B cell (primary cell): ENCODE measurements around the gene ZBTB47. TPM values are rescaled to one million over a fixed set of nuclear protein-coding genes. Genes with fewer than 3 reads are reported as not detected.
A peak's percentile ranks its signal among the peaks of the same experiment; 100 is the strongest.

Experiments
- ATAC-seq: fragments of 200-7000 bp; cut with Tn5 transposase; one replicate; pipeline ENCODE4 v1.10.0; 2021; ENCODE audit warnings: low read depth, mild to moderate bottlenecking, moderate number of reproducible peaks, moderate library complexity
- CTCF ChIA-PET: fragments of 350-600 bp; sonication (Branson Sonifier 250); formaldehyde crosslinking; loops from one replicate; lab custom pipeline; 2021; ENCODE audit warnings: antibody characterized with exemption, inconsistent platforms; lab: Charles Lee
- POLR2A ChIA-PET: fragments of 350-600 bp; sonication (Branson Sonifier 250); formaldehyde crosslinking; loops from one replicate; lab custom pipeline; 2021; ENCODE audit warnings: antibody characterized with exemption; lab: Charles Lee
- DNase-seq: peaks from one replicate; pipeline ENCODE4 v3.0.0; 2013
- H2AFZ ChIP-seq: 2 replicates; pipeline ENCODE4 v1.6.1; 2012; ENCODE audit warnings: mild to moderate bottlenecking, low read depth, low read length; ENCODE audit not compliant: insufficient read depth, poor library complexity, severe bottlenecking
- H3K27ac ChIP-seq, 2 donors: 1 replicate in 1 of 2; 2 replicates in 1 of 2; pipeline ENCODE4 v1.5.1; 2012 to 2013; ENCODE audit warnings: low read length in 2 of 2, mild to moderate bottlenecking in 2 of 2, moderate library complexity in 1 of 2
- H3K27me3 ChIP-seq, 4 experiments: fragments of 200-600 bp in 1 of 4; sonication (generic) in 1 of 4; replicated peaks in 1 of 4; 1 replicate in 2 of 4; 2 replicates in 2 of 4; pipeline versions ENCODE4 v1.6.1 to v1.7.0; 2013 to 2016; ENCODE audit warnings: low read length in 3 of 4, mild to moderate bottlenecking in 2 of 4, mixed read lengths in 1 of 4, moderate library complexity in 1 of 4; ENCODE audit not compliant: insufficient read depth in 4 of 4, control insufficient read depth in 3 of 4; ENCODE audit errors: control extremely low read depth in 1 of 4
- H3K36me3 ChIP-seq, 2 experiments: replicated peaks in 1 of 2; 1 replicate in 1 of 2; 2 replicates in 1 of 2; pipeline versions ENCODE4 v1.6.1 to v1.7.1; 2013; ENCODE audit warnings: low read length in 1 of 2; ENCODE audit not compliant: insufficient read depth in 2 of 2, control insufficient read depth in 1 of 2; ENCODE audit errors: control extremely low read depth in 1 of 2, extremely low read depth in 1 of 2
- H3K4me1 ChIP-seq, 2 donors: fragments of 200-600 bp in 1 of 2; sonication (generic) in 1 of 2; 1 replicate in 1 of 2; 2 replicates in 1 of 2; pipeline versions ENCODE4 v1.5.1 to v1.6.1; 2013 to 2017; ENCODE audit warnings: low read length in 2 of 2; ENCODE audit not compliant: control insufficient read depth in 2 of 2, insufficient read depth in 2 of 2
- H3K4me2 ChIP-seq: replicated peaks from 2 replicates; pipeline ENCODE3; 2012; ENCODE audit warnings: mild to moderate bottlenecking, low read depth, low read length; ENCODE audit not compliant: poor library complexity, severe bottlenecking
- H3K4me3 ChIP-seq, 5 experiments: fragments of 200-600 bp in 1 of 5; sonication (generic) in 1 of 5; 1 replicate in 3 of 5; 2 replicates in 2 of 5; pipeline versions ENCODE4 v1.5.1 to v1.7.0; 2011 to 2016; ENCODE audit warnings: low read length in 4 of 5, mild to moderate bottlenecking in 4 of 5, low read depth in 2 of 5, control low read depth in 1 of 5, moderate library complexity in 1 of 5; ENCODE audit not compliant: insufficient read depth in 1 of 5; ENCODE audit errors: control extremely low read depth in 1 of 5, extremely low read depth in 1 of 5
- H3K79me2 ChIP-seq: fragments of 200-600 bp; sonication (generic); one replicate; pipeline ENCODE4 v1.6.0; 2016; ENCODE audit warnings: low read length; ENCODE audit not compliant: control insufficient read depth, insufficient read depth
- H3K9ac ChIP-seq: fragments of 200-600 bp; sonication (generic); 2 replicates; pipeline ENCODE4 v1.6.1; 2017; ENCODE audit warnings: mild to moderate bottlenecking, low read length, moderate library complexity
- H3K9me3 ChIP-seq, 3 donors: one replicate each; pipeline versions ENCODE4 v1.6.1 to v1.7.1; 2013; ENCODE audit warnings: low read length in 2 of 3; ENCODE audit not compliant: control insufficient read depth in 2 of 3, insufficient read depth in 1 of 3; ENCODE audit errors: control extremely low read depth in 1 of 3
- H4K20me1 ChIP-seq: 2 replicates; pipeline ENCODE4 v1.6.0; 2012; ENCODE audit warnings: mild to moderate bottlenecking, low read length; ENCODE audit not compliant: insufficient read depth, control insufficient read depth, poor library complexity, severe bottlenecking
- H3K27ac Mint-ChIP-seq: one replicate; pipeline ENCODE4 v1.8.0; 2021; ENCODE audit warnings: mixed read lengths
- H3K27me3 Mint-ChIP-seq: one replicate; pipeline ENCODE4 v1.8.0; 2021; ENCODE audit warnings: mixed read lengths
- H3K4me1 Mint-ChIP-seq: one replicate; pipeline ENCODE4 v1.8.0; 2021; ENCODE audit warnings: mixed read lengths
- H3K4me3 Mint-ChIP-seq: one replicate; pipeline ENCODE4 v1.8.0; 2021; ENCODE audit warnings: mixed read lengths
- H3K9me3 Mint-ChIP-seq: one replicate; pipeline ENCODE4 v1.8.0; 2022; ENCODE audit warnings: mixed read lengths; ENCODE audit not compliant: insufficient read depth
- CTCF ChIP-seq: fragments of 200-600 bp; IDR thresholded peaks from one replicate; pipeline ENCODE4 v1.8.0; 2022; ENCODE audit warnings: antibody characterized with exemption, mild to moderate bottlenecking
- EZH2 ChIP-seq: IDR thresholded peaks from 2 replicates; pipeline ENCODE4 v1.6.1; 2012; ENCODE audit warnings: borderline replicate concordance, low read depth, mild to moderate bottlenecking, moderate library complexity, low read length; ENCODE audit not compliant: insufficient read depth, poor library complexity, severe bottlenecking
- WGBS: methylation state at CpG from one replicate; pipeline ENCODE4 v1.1.5; 2013; ENCODE audit warnings: missing lambda C conversion rate; ENCODE audit not compliant: insufficient coverage; 5-methylcytosine and 5-hydroxymethylcytosine counted together
- intact Hi-C: fragments of 100-400 bp; cut with micrococcal nuclease; formaldehyde crosslinking; loops from one replicate; pipeline ENCODE4 v1.10.0; 2022
- polyA plus RNA-seq: library from polyadenylated mRNA; depleted of rRNA; stranded (reverse); fragments of >200 nt; gene quantifications from 2 replicates; pipeline ENCODE4 v1.2.3, GENCODE V29; 2012
- total RNA-seq, 2 donors: library from RNA; stranded (reverse); fragments of 120-200 nt in 1 of 2; gene quantifications; 1 replicate in 1 of 2; 2 replicates in 1 of 2; pipeline versions ENCODE4 v1.2.3 to v1.2.4, GENCODE V29; 2013 to 2022

ZBTB47 gene
- total and polyA plus RNA-seq, 2 donors (not counting 1 experiment from before 2014, with no cell fraction given): 0.34 to 1.6 TPM

- Mint-ChIP-seq H3K27ac (peak overlapping the region; percentile 41), H3K4me1 (peaks cover 21% of the 10 kb centered on the region), H3K9me3 (no peaks in the 10 kb centered on the region), H3K27me3 (peaks cover 7% of the 10 kb centered on the region), H3K4me3 (peak overlapping the region; percentile 86)
- DNase-seq (no peak), ATAC-seq (no peak)
- Histone ChIP-seq H3K27ac (no peak overlapping the region), H3K9ac (no peak overlapping the region), H2AFZ (no peak overlapping the region), H3K4me2 (peak overlapping the region; percentile 88), H3K4me1 (peaks cover 25 to 30% of the 10 kb centered on the region in 2 donors), H3K36me3 (peaks cover 0 to 2% of the 10 kb centered on the region in 2 experiments), H4K20me1 (no peaks in the 10 kb centered on the region), H3K27me3 (peaks cover 0 to 21% (median 1%) of the 10 kb centered on the region in 4 experiments), H3K9me3 (peaks cover 0 to 4% (median 0%) of the 10 kb centered on the region in 3 donors), H3K4me3 (no peak overlapping the region), H3K79me2 (no peaks in the 10 kb centered on the region)
- TF ChIP-seq CTCF (no peak), EZH2 (no peak)
- ChIA-PET POLR2A (no interaction called here), CTCF (interaction anchor here (1.1 to 1.4 kb wide), 2 partner anchors 17 to 107 kb away, joined by 3 to 5 read pairs; no protein-coding TSS in a partner anchor)
- 86% methylated on average over 3 of the region's 3 CpGs for WGBS
- intact Hi-C loops: no loop called here
Observed at GRCh38 chr3:42653303-42653559, 266 bp upstream of the ZBTB47 start.

GRCh38 chr3:42654331-42655201, 1.1 kb downstream of the ZBTB47 start:
- no peak overlapping the region for H3K27ac Mint-ChIP-seq
- H3K9me3 ChIP-seq: peaks cover 0 to 4% (median 0%) of the 10 kb centered on the region in 3 donors
- peak; percentile 55 for ATAC-seq
- no peaks in the 10 kb centered on the region for H3K9me3 Mint-ChIP-seq
- no peaks in the 10 kb centered on the region for H3K36me3 ChIP-seq
- no peaks in the 10 kb centered on the region for H4K20me1 ChIP-seq
- peaks cover 7% of the 10 kb centered on the region for H3K27me3 Mint-ChIP-seq
- H3K79me2 ChIP-seq: no peaks in the 10 kb centered on the region
- H3K27ac ChIP-seq: no peak overlapping the region
- TF ChIP-seq CTCF: no peak
- no peak for TF ChIP-seq EZH2
- peak overlapping the region; percentile 86 for H3K4me3 Mint-ChIP-seq
- POLR2A ChIA-PET: interaction anchor here (0.5 kb wide), 1 partner anchor 93 kb away, joined by 4 read pairs; no protein-coding TSS in a partner anchor
- peaks cover 0 to 21% (median 1%) of the 10 kb centered on the region in 4 experiments for H3K27me3 ChIP-seq
- 4% methylated on average over 86 of the region's 94 CpGs for WGBS
- H3K4me3 ChIP-seq: peak overlapping the region in 4 of 5 experiments; percentile 28 to 56 (median 50)
- peak overlapping the region; percentile 88 for H3K4me2 ChIP-seq
- peaks cover 21% of the 10 kb centered on the region for H3K4me1 Mint-ChIP-seq
- intact Hi-C loops: loop anchor here (1.0 kb wide), 1 partner anchor 119 kb away; the partner anchor contains the start of gene CCDC13
- H3K9ac ChIP-seq: peak overlapping the region; percentile 59
- CTCF ChIA-PET: no interaction called here
- peak overlapping the region; percentile 65 for H2AFZ ChIP-seq
- peaks cover 25 to 30% of the 10 kb centered on the region in 2 donors for H3K4me1 ChIP-seq
- no peak for DNase-seq
